ENCODE data around the gene ZNF778.

ZNF778 gene

GRCh38 chr16:89194340-89195311 is 22.9 kb upstream of the ZNF778 start:
- no peak for DNase-seq

- no peak for DNase-seq
Measured at GRCh38 chr16:89195521-89196171, 21.9 kb upstream of the ZNF778 start.

GRCh38 chr16:89197033-89197632 is 20.4 kb upstream of the ZNF778 start:
- no peak for DNase-seq

- no peak for DNase-seq
Measured at GRCh38 chr16:89197633-89198416, 19.7 kb upstream of the ZNF778 start.

- no peak for DNase-seq
Measured at GRCh38 chr16:89198417-89199240, 18.9 kb upstream of the ZNF778 start.

- DNase-seq, result no peak
Measured at GRCh38 chr16:89199241-89200123, 18.0 kb upstream of the ZNF778 start.

GRCh38 chr16:89200124-89200849 is 17.2 kb upstream of the ZNF778 start, which contains the start of gene SLC22A31:
TSS of gene SLC22A31 (minus strand) at chr16:89200537. CDS start at chr16:89200501, 36 bp downstream.
- no peak for DNase-seq

GRCh38 chr16:89200850-89201411 is 16.6 kb upstream of the ZNF778 start:
- DNase-seq, result no peak

- DNase-seq, result peak; percentile 89
Measured at GRCh38 chr16:89201439-89202377, 15.8 kb upstream of the ZNF778 start.

GRCh38 chr16:89202422-89203215 is 14.9 kb upstream of the ZNF778 start:
- DNase-seq, result no peak

GRCh38 chr16:89207993-89208392 is 9.5 kb upstream of the ZNF778 start:
- DNase-seq, result no peak

- DNase-seq, result no peak
Measured at GRCh38 chr16:89209522-89210044, 7.9 kb upstream of the ZNF778 start.

- DNase-seq, result no peak
Measured at GRCh38 chr16:89210165-89210903, 7.2 kb upstream of the ZNF778 start.

- DNase-seq, result no peak
Measured at GRCh38 chr16:89210904-89211515, 6.5 kb upstream of the ZNF778 start.

- DNase-seq, result peak; percentile 93
Measured at GRCh38 chr16:89216315-89217137, 977 bp upstream of the ZNF778 start.

GRCh38 chr16:89217138-89217387 is 440 bp upstream of the ZNF778 start:
- DNase-seq, result no peak
